Measurements from ENCODE around the gene RHBDL1. TPM values are rescaled to one million over a fixed set of nuclear protein-coding genes. Genes with fewer than 3 reads are reported as not detected.
A peak's percentile ranks its signal among the peaks of the same experiment; 100 is the strongest.

RHBDL1 gene
- total and polyA plus RNA-seq, 9 of the 15 experiments (the other 6 are each of a cell fraction or from before 2014, with no cell fraction given): 0.03 to 5.6 (median 1.3) TPM; not detected in 1

- TF ChIP-seq E4F1 (CRISPR knock-in tag; IDR thresholded peaks at IDR 0.05; ENCODE audit: borderline replicate concordance): no peak
- TF ChIP-seq SNRNP70 (optimal IDR thresholded peaks at IDR 0.05; ENCODE audit: low read depth, low read length): no peak
- 0 out of 2 replicates have a peak, but pooled peaks have one; percentile 7 for TF ChIP-seq ZBTB7A (IDR thresholded peaks at IDR 0.05; ENCODE audit: borderline replicate concordance, control insufficient read depth, low read depth, low read length)
- no peak for TF ChIP-seq XRCC4 (IDR thresholded peaks at IDR 0.05; ENCODE audit: extremely low read depth, insufficient read depth, insufficient read length)
- TF ChIP-seq MYC (IDR thresholded peaks at IDR 0.05; ENCODE audit: low read depth, low read length): no peak
- TF ChIP-seq MYC (CRISPR knock-in tag; IDR thresholded peaks at IDR 0.05; ENCODE audit: borderline replicate concordance, low read depth): no peak
- TF ChIP-seq, protein P1, sequence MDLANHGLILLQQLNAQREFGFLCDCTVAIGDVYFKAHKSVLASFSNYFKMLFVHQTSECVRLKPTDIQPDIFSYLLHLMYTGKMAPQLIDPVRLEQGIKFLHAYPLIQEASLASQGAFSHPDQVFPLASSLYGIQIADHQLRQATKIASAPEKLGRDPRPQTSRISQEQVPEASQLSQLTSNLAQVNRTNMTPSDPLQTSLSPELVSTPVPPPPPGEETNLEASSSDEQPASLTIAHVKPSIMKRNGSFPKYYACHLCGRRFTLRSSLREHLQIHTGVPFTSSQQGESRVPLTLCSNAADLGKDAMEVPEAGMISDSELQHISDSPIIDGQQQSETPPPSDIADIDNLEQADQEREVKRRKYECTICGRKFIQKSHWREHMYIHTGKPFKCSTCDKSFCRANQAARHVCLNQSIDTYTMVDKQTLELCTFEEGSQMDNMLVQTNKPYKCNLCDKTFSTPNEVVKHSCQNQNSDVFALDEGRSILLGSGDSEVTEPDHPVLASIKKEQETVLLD (IDR thresholded peaks at IDR 0.05): peak; percentile 54
- TF ChIP-seq MAFG (tag; conservative IDR thresholded peaks at IDR 0.05): peak; percentile 51; the same call in 1 of the 2 replicates
- TF ChIP-seq ZBTB8A (IDR thresholded peaks at IDR 0.05; ENCODE audit: partially characterized antibody): no peak
- TF ChIP-seq GATAD2B (IDR thresholded peaks at IDR 0.05; ENCODE audit: borderline replicate concordance): no peak
- TF ChIP-seq SRSF3 (IDR thresholded peaks at IDR 0.05; ENCODE audit: insufficient read depth, low read length): no peak
- TF ChIP-seq SOX6 (IDR thresholded peaks at IDR 0.05): peak; percentile 42; the same call in 1 of the 2 replicates
- no peak for TF ChIP-seq ZNF263 (CRISPR knock-in tag; IDR thresholded peaks at IDR 0.05; ENCODE audit: borderline replicate concordance)
- TF ChIP-seq ZHX1 (conservative IDR thresholded peaks at IDR 0.05; ENCODE audit: low read length): no peak
- no peak for TF ChIP-seq PTBP1 (IDR thresholded peaks at IDR 0.05; ENCODE audit: low read depth, low read length)
- no peak for TF ChIP-seq POLR2H (tag; IDR thresholded peaks at IDR 0.05; ENCODE audit: low read depth)
- 0 out of 2 replicates have a peak, but pooled peaks have one; percentile 39 for TF ChIP-seq HDGF (IDR thresholded peaks at IDR 0.05)
- TF ChIP-seq ZBTB9 (CRISPR knock-in tag; IDR thresholded peaks at IDR 0.05): no peak
- TF ChIP-seq ARID1B (IDR thresholded peaks at IDR 0.05): peak; percentile 86
- TF ChIP-seq NFIC (IDR thresholded peaks at IDR 0.05): peak; percentile 26
- TF ChIP-seq NR4A1 (CRISPR knock-in tag; IDR thresholded peaks at IDR 0.05): no peak
- no peak for TF ChIP-seq NR4A1 (tag; IDR thresholded peaks at IDR 0.05)
Measured at GRCh38 chr16:626787-627453, 48.6 kb upstream of the RHBDL1 start (continued).

Measured in K562 (cell line).